Hypothalamus (tissue), 51 donors: ENCODE measurements around the gene IL20.

Experiments used
- DNase-seq, 51 donors: peaks; one replicate each; lab custom pipeline; 2025; lab: John Stamatoyannopoulos, UW

The IL20 gene

GRCh38 chr1:206898915-206899431, 33.5 kb downstream of the IL20 start:
- no peak for DNase-seq

DNA sequence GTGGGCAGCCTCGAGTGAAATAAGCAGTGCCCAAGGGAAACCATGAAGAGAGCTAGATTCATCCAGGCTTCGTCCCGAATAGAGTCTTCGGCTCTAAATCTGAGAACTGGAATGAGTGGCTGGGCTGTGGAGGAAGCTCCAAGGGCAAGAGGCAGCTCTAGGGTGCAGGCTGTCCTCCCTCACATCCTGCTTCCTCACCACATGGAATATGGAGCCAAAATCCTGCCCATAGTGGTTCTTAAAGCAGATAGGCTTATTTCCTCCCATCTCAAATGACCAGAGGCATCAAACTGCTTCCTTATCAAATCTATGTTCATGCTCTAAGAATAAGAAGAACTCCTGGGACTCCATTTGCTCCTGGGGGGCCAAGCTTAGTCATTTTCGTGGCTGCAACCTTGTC, 34.3 kb downstream of the IL20 start:
- no peak for DNase-seq

DNA sequence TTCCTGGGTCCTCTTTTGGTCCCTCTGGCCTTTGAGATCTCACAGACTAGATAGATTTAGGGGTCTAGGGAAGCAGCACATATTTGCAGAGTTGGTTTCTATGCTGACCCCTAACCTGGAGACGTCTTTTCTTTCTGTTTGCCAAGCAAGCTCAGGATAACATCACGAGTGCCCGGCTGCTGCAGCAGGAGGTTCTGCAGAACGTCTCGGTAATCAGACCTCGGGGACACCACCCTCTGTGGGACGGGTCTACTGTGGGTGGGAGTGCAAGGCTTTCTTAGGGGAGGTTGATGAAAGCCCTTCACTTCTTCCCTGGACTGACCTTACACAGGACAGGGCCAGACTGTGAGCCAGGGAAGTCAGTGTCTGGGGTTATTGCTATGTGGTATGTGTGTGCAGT, 34.7 kb downstream of the IL20 start:
- no peak for DNase-seq

- DNase-seq: no peak
Measured at GRCh38 chr1:206901944-206902343, 36.5 kb downstream of the IL20 start.

GRCh38 chr1:206902702-206903101, 37.3 kb downstream of the IL20 start:
- DNase-seq: no peak

GRCh38 chr1:206903687-206904086, 38.3 kb downstream of the IL20 start:
- no peak for DNase-seq

- DNase-seq: no peak
Measured at GRCh38 chr1:206904423-206905142, 39.2 kb downstream of the IL20 start.

DNA sequence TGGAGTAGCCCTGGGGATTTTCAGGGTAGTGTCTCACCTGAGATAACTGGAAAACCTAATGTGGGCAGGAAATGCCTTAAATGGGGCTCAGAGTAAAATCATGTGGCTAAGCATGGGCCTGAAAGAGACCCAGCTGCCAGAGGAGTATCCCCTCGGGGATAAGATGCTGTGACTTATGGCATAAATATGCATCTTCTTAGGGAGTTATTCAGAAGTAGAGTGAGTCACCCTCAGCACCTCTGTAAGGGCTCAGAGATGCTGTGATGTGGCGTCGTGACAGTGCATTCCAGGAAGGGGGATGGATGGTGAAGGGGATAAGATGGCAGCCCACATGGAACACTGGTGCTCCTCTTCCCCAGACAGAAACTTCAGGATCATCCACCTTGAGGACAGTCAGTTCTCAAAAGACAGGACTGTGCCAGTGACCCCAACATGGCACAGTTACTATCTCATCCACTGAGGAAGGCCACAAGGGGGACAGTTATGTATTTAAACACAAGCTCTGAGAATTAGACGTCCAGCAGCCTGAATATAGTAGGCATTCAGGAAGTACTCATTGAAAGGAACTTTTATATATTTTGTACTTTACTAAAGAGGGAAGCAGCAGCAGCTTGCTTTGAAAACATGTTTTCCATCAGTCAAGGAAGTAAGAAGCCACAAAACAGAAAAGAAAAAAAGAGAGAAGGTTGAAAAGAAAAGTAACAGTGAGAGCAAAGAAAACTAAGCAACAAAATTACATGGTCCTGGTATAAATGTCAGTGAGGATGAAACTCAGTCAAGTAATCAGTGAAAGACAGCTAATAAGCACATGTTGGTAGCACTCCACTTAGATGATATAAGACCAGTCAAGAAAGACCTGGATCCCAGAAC, 40.1 kb downstream of the IL20 start:
- DNase-seq: no peak

GRCh38 chr1:206907304-206907991, 42.0 kb downstream of the IL20 start:
- DNase-seq: no peak

- no peak for DNase-seq
Measured at GRCh38 chr1:206908038-206908437, 42.6 kb downstream of the IL20 start.

DNA sequence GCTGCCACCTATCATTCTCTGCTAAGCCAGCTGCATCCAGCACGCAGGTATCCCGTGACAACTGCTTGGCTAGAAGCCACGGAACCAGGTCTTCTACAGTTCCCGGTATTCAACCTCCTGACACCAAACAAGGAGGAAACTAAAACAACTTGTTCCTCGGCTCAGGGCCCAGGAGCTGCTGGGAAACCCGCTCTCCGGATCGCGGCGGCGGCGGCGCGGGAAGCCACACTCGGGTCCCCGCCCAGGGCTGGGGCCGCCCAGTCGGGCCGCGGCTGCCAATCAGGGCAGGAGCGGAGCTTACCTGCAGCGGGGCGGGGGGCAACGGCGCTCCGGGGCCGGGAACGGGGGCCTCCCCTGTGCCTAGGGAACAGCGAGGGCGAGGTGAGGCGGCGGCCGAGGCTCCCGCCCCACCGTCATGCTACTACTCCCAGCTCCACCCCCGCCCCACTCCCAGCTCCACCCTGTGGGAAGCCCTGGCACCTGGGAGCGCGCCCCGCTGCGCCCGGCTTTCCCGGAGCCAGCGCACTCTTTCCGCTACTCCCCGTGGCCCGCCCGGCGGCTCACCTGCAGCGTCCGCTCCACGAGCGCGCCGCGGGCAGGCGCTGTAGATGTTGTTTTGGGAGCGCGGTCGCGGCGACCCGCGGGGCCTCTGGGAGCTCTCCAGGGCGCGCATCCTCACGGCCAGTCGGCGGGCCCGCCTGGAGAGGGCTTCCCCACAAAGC, 43.9 kb downstream of the IL20 start:
- DNase-seq: peak in 7 of 51 donors; percentile 9 to 41 (median 19)

DNA sequence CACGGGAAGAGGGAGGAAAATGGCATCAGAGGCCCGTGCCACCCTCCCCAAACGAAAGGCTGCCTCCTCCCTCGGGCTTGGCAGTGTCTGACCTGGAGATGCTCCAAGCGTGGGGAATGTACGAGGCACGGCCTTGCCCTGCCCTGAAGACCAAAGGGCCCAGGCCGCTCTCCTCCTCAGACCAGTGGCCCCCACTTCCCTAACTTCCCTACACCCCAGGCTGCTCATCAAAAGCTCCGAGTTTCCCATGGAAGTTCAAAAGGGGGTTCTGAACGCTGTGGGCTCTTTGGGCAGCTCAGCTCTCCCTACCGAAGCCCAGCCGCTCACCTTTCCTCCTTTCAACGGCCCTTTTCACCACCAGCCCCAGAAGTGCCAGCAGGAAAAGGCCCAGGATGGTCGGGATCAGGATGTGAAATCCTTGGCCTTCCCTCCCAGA, 44.5 kb downstream of the IL20 start:
- no peak for DNase-seq

GRCh38 chr1:206911064-206911663, 45.7 kb downstream of the IL20 start:
- peak in 2 of 51 donors; percentile 5 to 7 for DNase-seq

DNA sequence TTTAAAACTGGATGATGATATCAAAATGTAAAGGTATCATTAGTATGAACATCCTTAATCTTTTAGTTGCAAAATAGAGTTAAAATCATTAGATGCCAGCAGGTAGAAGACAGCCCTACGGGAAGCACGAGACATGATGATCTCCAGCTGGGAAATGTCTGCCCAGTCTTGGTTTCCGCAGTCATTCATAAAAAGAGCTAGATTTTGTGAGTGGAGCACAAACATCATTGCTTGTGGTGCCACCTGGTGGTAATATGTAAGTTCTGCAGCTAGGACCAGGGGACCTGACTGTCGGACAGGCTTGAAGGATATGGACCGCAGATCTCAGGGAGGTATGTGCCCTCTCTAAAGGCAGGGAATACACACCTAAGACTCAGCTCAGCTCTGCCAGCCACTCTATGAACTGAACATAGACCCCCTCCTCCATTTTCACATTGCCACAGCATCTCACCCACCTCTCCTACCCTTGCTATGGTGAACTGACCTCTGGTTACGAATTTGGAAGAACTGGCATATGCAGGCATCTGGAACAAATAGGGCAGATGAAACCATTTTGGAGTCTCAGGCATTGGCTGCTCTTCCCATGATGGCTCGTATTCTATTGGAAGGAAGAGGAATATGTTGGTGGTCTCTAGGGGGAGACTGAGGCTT, 47.1 kb downstream of the IL20 start:
- peak in 36 of 51 donors; percentile 4 to 77 (median 44) for DNase-seq

GRCh38 chr1:206913766-206914537, 48.5 kb downstream of the IL20 start:
- DNase-seq: no peak

GRCh38 chr1:206915030-206915735, 49.8 kb downstream of the IL20 start:
- no peak for DNase-seq

DNA sequence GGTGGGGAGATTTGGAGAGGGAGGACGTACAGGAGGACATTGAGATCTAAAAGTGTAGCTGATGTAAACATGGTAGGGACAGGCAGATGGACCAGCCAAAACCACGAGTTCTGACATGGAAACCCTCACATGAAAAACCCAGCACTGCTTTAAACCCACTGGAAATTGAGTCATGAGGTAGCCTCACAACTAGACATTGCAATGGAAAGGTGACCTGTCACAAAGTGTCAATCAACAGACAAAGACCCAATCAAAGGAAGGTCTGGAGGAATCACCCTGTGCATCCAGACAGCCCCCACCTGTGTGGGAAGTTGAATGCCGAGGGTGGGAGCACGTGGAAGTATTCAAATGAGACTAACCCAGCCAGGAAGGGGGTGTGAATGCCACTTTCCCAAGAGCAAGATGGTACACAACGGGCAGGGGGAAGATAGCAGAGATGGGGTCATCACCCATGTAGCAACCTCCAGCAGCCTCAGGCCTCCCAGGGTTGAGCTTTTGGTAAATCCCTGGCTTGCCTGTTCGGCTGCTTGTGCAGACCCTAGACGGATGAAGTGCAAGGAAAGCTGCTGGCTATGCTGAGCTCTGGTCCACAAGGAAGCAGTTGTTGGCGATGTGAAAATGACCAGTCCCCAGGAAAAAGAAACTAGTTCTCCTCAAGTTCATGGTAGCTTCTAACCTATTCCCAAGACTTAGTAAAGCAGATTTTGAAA, 50.7 kb downstream of the IL20 start:
- no peak for DNase-seq
